HepG2 (cell line): ENCODE results near the gene NPBWR2. TPM values are rescaled to one million over a fixed set of nuclear protein-coding genes. Genes with fewer than 3 reads are reported as not detected.

Experiments used
- BCL6 ChIP-seq: IDR thresholded peaks from 2 replicates; pipeline ENCODE4 v1.6.1; 2016; ENCODE audit warnings: missing genetic modification reagents, missing compliant biosample characterization
- DNMT3B ChIP-seq: conservative IDR thresholded peaks from 2 replicates; pipeline ENCODE4 v1.6.1; 2016; ENCODE audit warnings: missing biosample characterization, control low read depth
- GABPB1 ChIP-seq: IDR thresholded peaks from 2 replicates; pipeline ENCODE4 v1.6.1; 2016; ENCODE audit warnings: mild to moderate bottlenecking, missing genetic modification reagents, moderate library complexity, missing compliant biosample characterization
- MIXL1 ChIP-seq: IDR thresholded peaks from 2 replicates; pipeline ENCODE4 v1.6.1; 2016
- NCOA5 ChIP-seq: sonication (generic); formaldehyde crosslinking; IDR thresholded peaks from 2 replicates; pipeline ENCODE4 v1.4.0; 2020; ENCODE audit warnings: missing genetic modification reagents
- SAP130 ChIP-seq: IDR thresholded peaks from 2 replicates; pipeline ENCODE4 v1.6.1; 2016; ENCODE audit warnings: low read depth
- SP4 ChIP-seq: sonication (generic); formaldehyde crosslinking; IDR thresholded peaks from 2 replicates; pipeline ENCODE4 v1.8.1; 2023; ENCODE audit warnings: mild to moderate bottlenecking, missing genetic modification reagents
- TAF1 ChIP-seq: sonication (generic); formaldehyde crosslinking; IDR thresholded peaks from 2 replicates; pipeline ENCODE4 v1.4.0; 2020; ENCODE audit warnings: missing genetic modification reagents
- ZBTB3 ChIP-seq: sonication (generic); formaldehyde crosslinking; IDR thresholded peaks from 2 replicates; pipeline ENCODE4 v1.4.0; 2020; ENCODE audit warnings: low read depth, mild to moderate bottlenecking, moderate library complexity, missing genetic modification reagents, borderline replicate concordance
- ZFP37 ChIP-seq: sonication (generic); formaldehyde crosslinking; IDR thresholded peaks from 2 replicates; pipeline ENCODE4 v1.4.0; 2020; ENCODE audit warnings: missing genetic modification reagents, borderline replicate concordance
- ZNF260 ChIP-seq: sonication (generic); formaldehyde crosslinking; IDR thresholded peaks from 2 replicates; pipeline ENCODE4 v1.4.0; 2020; ENCODE audit warnings: missing genetic modification reagents, low read depth, mild to moderate bottlenecking, borderline replicate concordance
- ZNF766 ChIP-seq: sonication (generic); formaldehyde crosslinking; IDR thresholded peaks from 2 replicates; pipeline ENCODE4 v1.5.0; 2020; ENCODE audit warnings: missing genetic modification reagents, borderline replicate concordance
- ZNF777 ChIP-seq: sonication (generic); formaldehyde crosslinking; IDR thresholded peaks from 2 replicates; pipeline ENCODE4 v1.4.0; 2020; ENCODE audit warnings: missing genetic modification reagents
- ZNF883 ChIP-seq: sonication (generic); formaldehyde crosslinking; IDR thresholded peaks from 2 replicates; pipeline ENCODE4 v1.5.1; 2020; ENCODE audit warnings: mild to moderate bottlenecking, missing genetic modification reagents; ENCODE audit errors: not compliant biosample characterization
- polyA plus RNA-seq, 8 experiments: library from polyadenylated mRNA; depleted of rRNA in 3 of 8; stranded (reverse) in 7 of 8; unstranded in 1 of 8; fragments of >200 nt; fragmentation: Illumina TruSeq in 4 of 8; extraction: Trizol in 4 of 8; gene quantifications; 2 replicates each; pipeline versions ENCODE4 v1.2.1 to v1.2.3, GENCODE V29; 2011 to 2016; ENCODE audit warnings: low read depth in 4 of 8, missing spikeins in 1 of 8, mixed read lengths in 1 of 8; ENCODE audit not compliant: insufficient read depth in 1 of 8
- total RNA-seq, 5 experiments: library from RNA; depleted of rRNA; stranded (reverse); fragments of >200 nt; fragmentation: Illumina TruSeq; extraction: Trizol; gene quantifications; 2 replicates each; pipeline ENCODE4 v1.2.3, GENCODE V29; 2016; ENCODE audit warnings: low read depth in 1 of 5
- TF ChIP-seq, protein P1 (sequence below), 2 experiments: sonication (generic) in 1 of 2; formaldehyde crosslinking in 1 of 2; IDR thresholded peaks; 2 replicates each; pipeline versions ENCODE4 v1.4.0 to v1.6.1; 2016 to 2020; ENCODE audit warnings: borderline replicate concordance in 1 of 2, low read depth in 1 of 2, mild to moderate bottlenecking in 1 of 2, missing genetic modification reagents in 1 of 2
- TF ChIP-seq, protein P2 (sequence below): IDR thresholded peaks from 2 replicates; pipeline ENCODE4 v1.6.1; 2016; ENCODE audit warnings: missing genetic modification reagents, missing compliant biosample characterization
- TF ChIP-seq, protein P3 (sequence below), 2 experiments: sonication (generic) in 1 of 2; formaldehyde crosslinking in 1 of 2; IDR thresholded peaks; 2 replicates each; pipeline versions ENCODE4 v1.5.1 to v1.6.1; 2011 to 2020; ENCODE audit warnings: borderline replicate concordance in 1 of 2, low read depth in 1 of 2, low read length in 1 of 2, mild to moderate bottlenecking in 1 of 2, missing genetic modification reagents in 1 of 2, moderate library complexity in 1 of 2
- TF ChIP-seq, protein P4 (sequence below): IDR thresholded peaks from 2 replicates; pipeline ENCODE4 v1.6.1; 2016; ENCODE audit warnings: missing compliant biosample characterization, missing genetic modification reagents, borderline replicate concordance
- TF ChIP-seq, protein P5 (sequence below): sonication (generic); formaldehyde crosslinking; IDR thresholded peaks from 2 replicates; pipeline ENCODE4 v1.5.0; 2020; ENCODE audit warnings: missing genetic modification reagents, mild to moderate bottlenecking, borderline replicate concordance

NPBWR2 gene
- total and polyA plus RNA-seq, 2 of the 13 experiments (the other 11 are each of a cell fraction or from before 2014, with no cell fraction given): not detected

DNA sequence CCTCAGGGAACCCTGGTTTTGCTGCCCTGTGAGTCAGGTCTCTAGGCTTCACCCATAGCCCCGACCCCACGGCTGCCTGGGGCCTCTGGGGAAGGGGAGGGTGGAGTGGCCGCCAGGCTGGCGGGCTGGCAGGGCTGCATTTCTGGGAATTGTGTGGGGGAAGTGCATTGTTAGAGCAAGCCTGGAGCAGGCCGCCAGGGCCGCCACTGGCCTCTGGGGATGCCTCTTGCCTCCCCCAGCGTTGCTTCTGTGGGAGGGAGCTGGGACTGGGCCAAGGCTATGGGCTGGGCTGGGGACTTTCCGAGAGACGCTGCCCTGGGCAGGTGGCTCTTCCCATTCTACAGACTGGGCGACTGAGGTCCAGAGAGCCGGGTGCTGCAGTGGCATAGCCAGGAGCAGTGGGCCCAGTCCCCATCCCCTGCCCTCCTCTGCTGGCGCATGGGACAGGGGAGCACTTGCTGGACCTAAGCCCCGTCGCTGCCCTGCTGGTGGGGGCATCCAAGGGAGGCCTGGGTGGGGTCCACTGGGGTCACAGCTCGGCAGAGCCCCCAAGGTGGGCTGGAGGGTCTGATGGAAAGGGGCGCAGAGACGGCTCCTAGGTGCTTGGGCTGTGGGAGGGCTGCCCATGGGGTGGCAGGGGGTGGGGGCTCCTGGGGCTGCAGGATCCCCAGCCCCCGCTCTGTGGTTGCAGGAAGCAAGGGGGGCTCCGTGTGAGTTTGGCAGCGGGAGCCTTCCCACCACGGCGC, 51.3 kb downstream of the NPBWR2 start (continued):
- TF ChIP-seq, protein P1, sequence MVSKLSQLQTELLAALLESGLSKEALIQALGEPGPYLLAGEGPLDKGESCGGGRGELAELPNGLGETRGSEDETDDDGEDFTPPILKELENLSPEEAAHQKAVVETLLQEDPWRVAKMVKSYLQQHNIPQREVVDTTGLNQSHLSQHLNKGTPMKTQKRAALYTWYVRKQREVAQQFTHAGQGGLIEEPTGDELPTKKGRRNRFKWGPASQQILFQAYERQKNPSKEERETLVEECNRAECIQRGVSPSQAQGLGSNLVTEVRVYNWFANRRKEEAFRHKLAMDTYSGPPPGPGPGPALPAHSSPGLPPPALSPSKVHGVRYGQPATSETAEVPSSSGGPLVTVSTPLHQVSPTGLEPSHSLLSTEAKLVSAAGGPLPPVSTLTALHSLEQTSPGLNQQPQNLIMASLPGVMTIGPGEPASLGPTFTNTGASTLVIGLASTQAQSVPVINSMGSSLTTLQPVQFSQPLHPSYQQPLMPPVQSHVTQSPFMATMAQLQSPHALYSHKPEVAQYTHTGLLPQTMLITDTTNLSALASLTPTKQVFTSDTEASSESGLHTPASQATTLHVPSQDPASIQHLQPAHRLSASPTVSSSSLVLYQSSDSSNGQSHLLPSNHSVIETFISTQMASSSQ (IDR thresholded peaks at IDR 0.05; ENCODE audit: low read depth): no peak; the same call in none of the 2 replicates
- TF ChIP-seq, protein P1 (CRISPR knock-in tag; IDR thresholded peaks at IDR 0.05; ENCODE audit: borderline replicate concordance): no peak; the same call in 1 of the 2 replicates
- no peak for TF ChIP-seq ZBTB3 (CRISPR knock-in tag)
- TF ChIP-seq, protein P2, sequence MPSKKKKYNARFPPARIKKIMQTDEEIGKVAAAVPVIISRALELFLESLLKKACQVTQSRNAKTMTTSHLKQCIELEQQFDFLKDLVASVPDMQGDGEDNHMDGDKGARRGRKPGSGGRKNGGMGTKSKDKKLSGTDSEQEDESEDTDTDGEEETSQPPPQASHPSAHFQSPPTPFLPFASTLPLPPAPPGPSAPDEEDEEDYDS (CRISPR knock-in tag): peak; percentile 68; the same call in 1 of the 2 replicates
- peak; percentile 86; the same call in 1 of the 2 replicates for TF ChIP-seq DNMT3B (CRISPR knock-in tag)
- no peak for TF ChIP-seq ZNF260 (CRISPR knock-in tag)
- TF ChIP-seq, protein P3, sequence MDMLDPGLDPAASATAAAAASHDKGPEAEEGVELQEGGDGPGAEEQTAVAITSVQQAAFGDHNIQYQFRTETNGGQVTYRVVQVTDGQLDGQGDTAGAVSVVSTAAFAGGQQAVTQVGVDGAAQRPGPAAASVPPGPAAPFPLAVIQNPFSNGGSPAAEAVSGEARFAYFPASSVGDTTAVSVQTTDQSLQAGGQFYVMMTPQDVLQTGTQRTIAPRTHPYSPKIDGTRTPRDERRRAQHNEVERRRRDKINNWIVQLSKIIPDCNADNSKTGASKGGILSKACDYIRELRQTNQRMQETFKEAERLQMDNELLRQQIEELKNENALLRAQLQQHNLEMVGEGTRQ (IDR thresholded peaks at IDR 0.05; ENCODE audit: low read depth, low read length): no peak
- TF ChIP-seq, protein P3 (CRISPR knock-in tag; IDR thresholded peaks at IDR 0.05; ENCODE audit: borderline replicate concordance): no peak
- TF ChIP-seq ZNF777 (CRISPR knock-in tag): no peak
- TF ChIP-seq SP4 (CRISPR knock-in tag): 0 out of 2 replicates have a peak, but pooled peaks have one; percentile 39
- no peak for TF ChIP-seq ZNF883
- TF ChIP-seq MIXL1: peak; percentile 46; the same call in 1 of the 2 replicates
- TF ChIP-seq, protein P4, sequence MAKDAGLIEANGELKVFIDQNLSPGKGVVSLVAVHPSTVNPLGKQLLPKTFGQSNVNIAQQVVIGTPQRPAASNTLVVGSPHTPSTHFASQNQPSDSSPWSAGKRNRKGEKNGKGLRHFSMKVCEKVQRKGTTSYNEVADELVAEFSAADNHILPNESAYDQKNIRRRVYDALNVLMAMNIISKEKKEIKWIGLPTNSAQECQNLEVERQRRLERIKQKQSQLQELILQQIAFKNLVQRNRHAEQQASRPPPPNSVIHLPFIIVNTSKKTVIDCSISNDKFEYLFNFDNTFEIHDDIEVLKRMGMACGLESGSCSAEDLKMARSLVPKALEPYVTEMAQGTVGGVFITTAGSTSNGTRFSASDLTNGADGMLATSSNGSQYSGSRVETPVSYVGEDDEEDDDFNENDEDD (CRISPR knock-in tag): peak; percentile 72; the same call in 1 of the 2 replicates
- TF ChIP-seq NCOA5 (CRISPR knock-in tag): no peak
- peak; percentile 67 for TF ChIP-seq GABPB1
- TF ChIP-seq ZNF766 (CRISPR knock-in tag): 0 out of 2 replicates have a peak, but pooled peaks have one; percentile 7
- peak; percentile 72 for TF ChIP-seq TAF1 (CRISPR knock-in tag)
- TF ChIP-seq SAP130 (CRISPR knock-in tag): peak; percentile 72
- TF ChIP-seq ZFP37 (CRISPR knock-in tag): no peak
- TF ChIP-seq, protein P5, sequence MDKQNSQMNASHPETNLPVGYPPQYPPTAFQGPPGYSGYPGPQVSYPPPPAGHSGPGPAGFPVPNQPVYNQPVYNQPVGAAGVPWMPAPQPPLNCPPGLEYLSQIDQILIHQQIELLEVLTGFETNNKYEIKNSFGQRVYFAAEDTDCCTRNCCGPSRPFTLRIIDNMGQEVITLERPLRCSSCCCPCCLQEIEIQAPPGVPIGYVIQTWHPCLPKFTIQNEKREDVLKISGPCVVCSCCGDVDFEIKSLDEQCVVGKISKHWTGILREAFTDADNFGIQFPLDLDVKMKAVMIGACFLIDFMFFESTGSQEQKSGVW (CRISPR knock-in tag): no peak
- peak; percentile 62; the same call in 1 of the 2 replicates for TF ChIP-seq BCL6 (CRISPR knock-in tag)
